ENCODE measurements around the gene SEMA5A.

- TF ChIP-seq BCL6 (CRISPR knock-in tag; IDR thresholded peaks at IDR 0.05) = no peak
- TF ChIP-seq ZNF784 (CRISPR knock-in tag; IDR thresholded peaks at IDR 0.05; ENCODE audit: borderline replicate concordance) = no peak
- TF ChIP-seq MTA1 (CRISPR knock-in tag; IDR thresholded peaks at IDR 0.05; ENCODE audit: borderline replicate concordance) = no peak
- no peak for TF ChIP-seq ZNF678 (CRISPR knock-in tag; IDR thresholded peaks at IDR 0.05)
- no peak for TF ChIP-seq NFRKB (IDR thresholded peaks at IDR 0.05)
- TF ChIP-seq CTCF (CRISPR knock-in tag; IDR thresholded peaks at IDR 0.05) = no peak
- TF ChIP-seq BRCA1 (CRISPR knock-in tag; IDR thresholded peaks at IDR 0.05) = no peak
These were observed 394.0 kb downstream of the SEMA5A start for GRCh38 chr5:9151684-9152427.
